SU-DHL-6 (cell line): Measurements from ENCODE around the gene RAB3IP.
"Not testable (repeated sequence)": the region's sequence is repeated elsewhere in the genome, so short reads cannot be mapped to it uniquely, and the experiment has no call there.

ENCODE experiments used
- H2AFZ ChIP-seq: fragments of 200-600 bp; sonication (generic); 2 replicates; pipeline ENCODE4 v1.6.1; 2014; ENCODE audit warnings: low read depth, mild to moderate bottlenecking, moderate library complexity, mixed read lengths, antibody characterized with exemption, low read length; ENCODE audit not compliant: severe bottlenecking
- H3F3A ChIP-seq: fragments of 200-600 bp; shearing (Covaris generic); 2 replicates; pipeline ENCODE4 v1.6.0; 2016; ENCODE audit warnings: antibody characterized with exemption, mild to moderate bottlenecking; ENCODE audit not compliant: insufficient read depth
- H3K27ac ChIP-seq: fragments of 200-600 bp; sonication (generic); 2 replicates; pipeline ENCODE4 v1.5.1; 2016; ENCODE audit warnings: low read depth, mild to moderate bottlenecking, low read length, moderate library complexity, mixed read lengths
- H3K27me3 ChIP-seq: fragments of 200-600 bp; sonication (generic), shearing (Covaris generic); 2 replicates; pipeline ENCODE4 v1.6.0; 2014; ENCODE audit warnings: mild to moderate bottlenecking, low read length
- H3K36me3 ChIP-seq: fragments of 200-600 bp; sonication (generic); 2 replicates; pipeline ENCODE4 v1.6.1; 2014; ENCODE audit warnings: mild to moderate bottlenecking, low read length, mixed read lengths
- H3K4me2 ChIP-seq: fragments of 300-600, 200-600 bp; shearing (Covaris generic), sonication (generic); 2 replicates; pipeline ENCODE4 v1.6.0; 2014; ENCODE audit warnings: low read length, low read depth, mild to moderate bottlenecking; ENCODE audit not compliant: poor library complexity, severe bottlenecking
- H3K4me3 ChIP-seq: fragments of 200-600 bp; sonication (generic); 2 replicates; pipeline ENCODE4 v1.5.1; 2014; ENCODE audit warnings: antibody characterized with exemption, low read length, mild to moderate bottlenecking, mixed read lengths; ENCODE audit not compliant: insufficient read depth, poor library complexity, severe bottlenecking
- H3K79me2 ChIP-seq: fragments of 200-600 bp; sonication (generic); 2 replicates; pipeline ENCODE4 v1.6.1; 2014; ENCODE audit warnings: mild to moderate bottlenecking, low read length, moderate library complexity; ENCODE audit not compliant: insufficient read depth
- H3K9ac ChIP-seq: fragments of 200-600 bp; sonication (generic); 2 replicates; pipeline ENCODE4 v1.7.0; 2014; ENCODE audit warnings: mild to moderate bottlenecking, low read length
- H3K9me2 ChIP-seq: fragments of 200-600 bp; sonication (generic); replicated peaks from 2 replicates; pipeline ENCODE4 v1.6.1; 2014; ENCODE audit warnings: low read length; ENCODE audit not compliant: insufficient read depth
- H3K9me3 ChIP-seq: fragments of 200-600 bp; sonication (generic); 2 replicates; pipeline ENCODE4 v1.6.1; 2014; ENCODE audit warnings: low read length, mixed read lengths; ENCODE audit not compliant: insufficient read depth
- H4K20me1 ChIP-seq: fragments of 200-600 bp; sonication (generic); 2 replicates; pipeline ENCODE4 v1.6.1; 2014; ENCODE audit warnings: low read depth, mild to moderate bottlenecking, antibody characterized with exemption, low read length, moderate library complexity, mixed read lengths
- EZH2phosphoT487 ChIP-seq: fragments of 200-600 bp; sonication (generic), shearing (Covaris generic); conservative IDR thresholded peaks from 2 replicates; pipeline ENCODE4 v1.6.1; 2018; ENCODE audit warnings: mild to moderate bottlenecking, antibody characterized with exemption, low read length, moderate library complexity, mixed read lengths
- TF ChIP-seq, protein P1 (sequence below): fragments of 200-600 bp; sonication (generic); IDR thresholded peaks from one replicate; pipeline ENCODE4 v1.5.1; 2017; ENCODE audit warnings: antibody characterized with exemption, mild to moderate bottlenecking, low read length, moderate library complexity; ENCODE audit not compliant: insufficient read depth, poor library complexity, severe bottlenecking

RAB3IP gene

DNA sequence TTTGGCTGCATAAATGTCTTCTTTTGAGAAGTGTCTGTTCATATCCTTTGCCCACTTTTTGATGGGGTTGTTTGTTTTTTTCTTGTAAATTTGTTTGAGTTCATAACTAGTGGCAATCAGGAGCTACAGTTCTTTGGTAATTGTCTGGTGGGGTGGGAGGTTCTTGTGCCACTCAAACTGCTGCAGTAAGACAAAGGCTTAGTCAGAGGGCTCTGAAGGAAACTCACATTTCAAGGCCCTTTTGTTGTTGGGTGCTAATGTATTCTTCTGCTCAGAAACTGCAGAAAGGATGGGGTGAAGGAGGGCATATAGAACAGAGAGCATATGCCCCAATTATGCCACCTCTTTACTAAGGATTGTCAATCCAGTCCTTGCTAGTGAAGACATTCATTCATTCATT lies 108.3 kb downstream of the RAB3IP start:
- Histone ChIP-seq H3K9me3 (no peaks in the 10 kb centered on the region), H2AFZ (no peak overlapping the region), H3K9ac (no peak overlapping the region), H3K36me3 (no peaks in the 10 kb centered on the region), H3K9me2 (no peaks in the 10 kb centered on the region), H3K4me3 (no peak overlapping the region), H4K20me1 (no peaks in the 10 kb centered on the region), H3K27ac (no peak overlapping the region), H3K27me3 (no peaks in the 10 kb centered on the region), H3K4me2 (no peak overlapping the region), H3K79me2 (no peaks in the 10 kb centered on the region), H3F3A (no peaks in the 10 kb centered on the region)
- TF ChIP-seq EZH2phosphoT487, result no peak
- TF ChIP-seq, protein P1, sequence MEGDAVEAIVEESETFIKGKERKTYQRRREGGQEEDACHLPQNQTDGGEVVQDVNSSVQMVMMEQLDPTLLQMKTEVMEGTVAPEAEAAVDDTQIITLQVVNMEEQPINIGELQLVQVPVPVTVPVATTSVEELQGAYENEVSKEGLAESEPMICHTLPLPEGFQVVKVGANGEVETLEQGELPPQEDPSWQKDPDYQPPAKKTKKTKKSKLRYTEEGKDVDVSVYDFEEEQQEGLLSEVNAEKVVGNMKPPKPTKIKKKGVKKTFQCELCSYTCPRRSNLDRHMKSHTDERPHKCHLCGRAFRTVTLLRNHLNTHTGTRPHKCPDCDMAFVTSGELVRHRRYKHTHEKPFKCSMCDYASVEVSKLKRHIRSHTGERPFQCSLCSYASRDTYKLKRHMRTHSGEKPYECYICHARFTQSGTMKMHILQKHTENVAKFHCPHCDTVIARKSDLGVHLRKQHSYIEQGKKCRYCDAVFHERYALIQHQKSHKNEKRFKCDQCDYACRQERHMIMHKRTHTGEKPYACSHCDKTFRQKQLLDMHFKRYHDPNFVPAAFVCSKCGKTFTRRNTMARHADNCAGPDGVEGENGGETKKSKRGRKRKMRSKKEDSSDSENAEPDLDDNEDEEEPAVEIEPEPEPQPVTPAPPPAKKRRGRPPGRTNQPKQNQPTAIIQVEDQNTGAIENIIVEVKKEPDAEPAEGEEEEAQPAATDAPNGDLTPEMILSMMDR, result no peak

DNA sequence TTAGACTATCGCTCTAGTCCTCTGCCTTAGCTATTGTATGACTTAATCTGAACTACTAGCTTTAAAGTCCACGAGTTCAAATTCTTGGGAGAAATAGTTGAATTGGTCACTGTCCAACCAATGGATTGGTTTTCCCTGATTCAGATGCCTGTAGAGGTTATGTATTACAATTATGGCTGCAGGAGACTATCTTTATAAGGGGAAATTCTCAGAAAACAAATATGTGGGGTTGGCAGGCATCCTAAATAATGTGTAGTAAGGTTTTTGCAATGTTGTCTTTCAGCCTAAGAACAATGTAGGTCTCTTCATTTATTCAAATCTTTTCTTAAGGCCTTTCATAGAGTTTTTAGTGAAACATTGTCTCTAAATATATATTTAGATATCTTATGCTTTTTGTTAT lies 113.3 kb downstream of the RAB3IP start:
- Histone ChIP-seq H3K27ac (no peak overlapping the region), H4K20me1 (no peaks in the 10 kb centered on the region), H3K9me3 (no peaks in the 10 kb centered on the region), H3K9me2 (no peaks in the 10 kb centered on the region), H3K79me2 (no peaks in the 10 kb centered on the region), H3K27me3 (no peaks in the 10 kb centered on the region), H3K9ac (no peak overlapping the region), H3K36me3 (no peaks in the 10 kb centered on the region), H3F3A (no peaks in the 10 kb centered on the region), H2AFZ (no peak overlapping the region), H3K4me3 (no peak overlapping the region), H3K4me2 (no peak overlapping the region)
- TF ChIP-seq EZH2phosphoT487, result no peak

DNA sequence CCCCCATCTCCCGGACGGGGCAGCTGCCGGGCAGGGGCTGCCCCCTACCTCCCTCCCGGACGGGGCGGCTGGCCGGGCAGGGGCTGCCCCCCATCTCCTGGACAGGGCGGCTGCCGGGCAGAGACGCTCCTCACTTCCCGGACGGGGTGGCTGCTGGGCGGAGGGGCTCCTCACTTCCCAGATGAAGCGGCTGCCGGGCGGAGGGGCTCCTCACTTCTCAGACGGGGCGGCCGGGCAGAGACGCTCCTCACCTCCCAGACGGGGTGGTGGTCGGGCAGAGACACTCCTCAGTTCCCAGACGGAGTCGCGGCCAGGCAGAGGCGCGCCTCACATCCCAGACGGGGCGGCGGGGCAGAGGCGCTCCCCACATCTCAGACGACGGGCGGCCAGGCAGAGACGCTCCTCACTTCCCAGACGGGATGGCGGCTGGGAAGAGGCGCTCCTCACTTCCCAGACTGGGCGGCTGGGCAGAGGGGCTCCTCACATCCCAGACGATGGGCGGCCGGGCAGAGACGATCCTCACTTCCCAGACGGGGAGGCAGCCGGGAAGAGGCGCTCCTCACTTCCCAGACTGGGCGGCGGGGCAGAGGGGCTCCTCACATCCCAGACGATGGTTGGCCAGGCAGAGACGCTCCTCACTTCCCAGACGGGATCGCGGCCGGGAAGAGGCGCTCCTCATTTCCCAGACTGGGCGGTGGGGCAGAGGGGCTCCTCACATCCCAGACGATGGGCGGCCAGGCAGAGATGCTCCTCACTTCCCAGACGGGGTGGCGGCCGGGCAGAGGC lies 114.7 kb downstream of the RAB3IP start:
- H3K27me3 ChIP-seq, H3K9me3 ChIP-seq, H3K79me2 ChIP-seq, H4K20me1 ChIP-seq, H3K4me2 ChIP-seq, H3K9ac ChIP-seq, H2AFZ ChIP-seq, H3K27ac ChIP-seq, H3K4me3 ChIP-seq, H3K36me3 ChIP-seq, H3K9me2 ChIP-seq, H3F3A ChIP-seq: not testable (repeated sequence)

DNA sequence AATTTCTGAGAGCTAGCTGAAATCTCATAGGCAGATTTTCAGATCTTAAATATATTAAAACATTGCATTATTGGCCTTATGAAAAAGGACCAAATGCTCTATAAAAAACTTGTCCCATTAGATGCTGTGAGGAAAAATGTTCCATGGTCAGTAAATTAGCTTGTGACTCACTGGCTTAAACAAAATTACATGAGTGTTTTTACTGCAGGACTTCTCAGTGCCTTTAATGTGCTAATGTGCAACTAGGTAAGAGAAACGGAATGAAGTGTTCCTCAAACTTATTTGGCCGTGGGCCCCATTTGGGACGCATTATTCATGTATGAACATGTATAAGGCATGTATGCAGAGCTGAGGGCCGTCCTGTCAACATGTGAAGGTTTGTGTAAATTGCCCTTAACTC lies 128.0 kb downstream of the RAB3IP start:
- no peaks in the 10 kb centered on the region for H3K9me2 ChIP-seq
- TF ChIP-seq, protein P1, result no peak
- no peak for TF ChIP-seq EZH2phosphoT487
- H3K9ac ChIP-seq, result no peak overlapping the region
- H3K27me3 ChIP-seq, result no peaks in the 10 kb centered on the region
- no peak overlapping the region for H3K27ac ChIP-seq
- H3K9me3 ChIP-seq, result no peaks in the 10 kb centered on the region
- H3K4me3 ChIP-seq, result no peak overlapping the region
- no peak overlapping the region for H2AFZ ChIP-seq
- no peak overlapping the region for H3K4me2 ChIP-seq
- no peaks in the 10 kb centered on the region for H3K36me3 ChIP-seq
- H4K20me1 ChIP-seq, result no peaks in the 10 kb centered on the region
- H3K79me2 ChIP-seq, result no peaks in the 10 kb centered on the region
- H3F3A ChIP-seq, result no peaks in the 10 kb centered on the region
